GM11168 (cell line): ENCODE data around the gene ACKR2.

Source experiments
- in situ Hi-C: fragments of 300-500 bp; cut with MboI; formaldehyde crosslinking; loops from one replicate; pipeline ENCODE4 v1.12.0; 2022; ENCODE audit warnings: low sequenced_read_pairs; ENCODE audit not compliant: unreplicated experiment

The ACKR2 gene, protein sequence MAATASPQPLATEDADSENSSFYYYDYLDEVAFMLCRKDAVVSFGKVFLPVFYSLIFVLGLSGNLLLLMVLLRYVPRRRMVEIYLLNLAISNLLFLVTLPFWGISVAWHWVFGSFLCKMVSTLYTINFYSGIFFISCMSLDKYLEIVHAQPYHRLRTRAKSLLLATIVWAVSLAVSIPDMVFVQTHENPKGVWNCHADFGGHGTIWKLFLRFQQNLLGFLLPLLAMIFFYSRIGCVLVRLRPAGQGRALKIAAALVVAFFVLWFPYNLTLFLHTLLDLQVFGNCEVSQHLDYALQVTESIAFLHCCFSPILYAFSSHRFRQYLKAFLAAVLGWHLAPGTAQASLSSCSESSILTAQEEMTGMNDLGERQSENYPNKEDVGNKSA

DNA sequence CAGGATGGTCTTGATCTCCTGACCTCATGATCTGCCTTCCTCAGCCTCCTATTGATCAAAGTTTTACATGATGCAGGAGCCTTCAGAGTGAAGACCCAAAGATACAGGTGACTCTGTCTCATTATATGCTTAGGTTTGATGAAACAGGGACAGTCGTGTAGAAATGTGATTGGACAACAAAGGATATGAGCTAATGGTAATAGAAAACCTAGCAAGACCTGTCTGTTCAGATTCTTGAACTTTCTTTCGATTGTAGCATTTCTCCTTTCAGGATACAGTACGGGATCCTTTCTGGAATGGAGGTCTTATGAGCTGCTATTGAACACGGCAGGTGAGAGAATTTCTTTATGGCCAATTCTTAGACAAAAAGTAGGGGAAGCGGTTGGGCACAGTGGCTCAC is at the start of gene ACKR2:
ACKR2 (plus strand) TSS at position 244 of the 400 bp plus-strand sequence. CDS start 55,058 bp downstream, outside the sequence.
- in situ Hi-C loops, result no loop called here

DNA sequence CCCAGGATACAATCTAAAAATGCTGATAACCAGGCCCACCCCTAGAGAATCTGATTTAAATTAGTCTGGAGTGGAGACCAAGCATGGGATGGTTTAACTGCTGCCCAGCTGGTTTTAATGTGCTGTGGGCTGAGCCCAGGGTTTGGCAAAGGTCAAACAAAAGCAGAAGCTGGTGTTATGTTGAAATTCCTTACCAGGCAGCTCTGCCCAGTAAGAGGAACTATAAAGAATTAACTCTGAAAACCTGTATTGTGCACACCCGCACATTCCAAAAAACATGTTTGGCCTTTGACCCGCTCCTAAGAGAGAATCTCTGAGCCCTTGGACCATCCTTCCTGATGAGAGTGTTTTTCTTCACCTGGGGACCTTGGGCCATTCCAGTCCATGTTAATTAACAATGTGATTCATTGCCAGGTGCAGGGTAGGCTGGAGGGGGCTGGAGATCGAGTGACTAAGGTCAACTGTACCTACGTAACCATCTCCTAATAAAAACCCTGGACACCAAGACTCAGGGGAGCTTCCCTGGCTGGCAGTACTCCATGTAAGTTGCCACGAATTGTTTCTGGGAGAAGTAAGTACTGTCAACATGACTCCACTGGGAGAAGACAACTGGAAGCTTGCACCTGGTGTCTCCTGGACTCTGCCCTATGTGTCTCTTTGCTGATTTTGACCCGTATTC is 47.1 kb upstream of the ACKR2 start:
- in situ Hi-C loops, result no loop called here

DNA sequence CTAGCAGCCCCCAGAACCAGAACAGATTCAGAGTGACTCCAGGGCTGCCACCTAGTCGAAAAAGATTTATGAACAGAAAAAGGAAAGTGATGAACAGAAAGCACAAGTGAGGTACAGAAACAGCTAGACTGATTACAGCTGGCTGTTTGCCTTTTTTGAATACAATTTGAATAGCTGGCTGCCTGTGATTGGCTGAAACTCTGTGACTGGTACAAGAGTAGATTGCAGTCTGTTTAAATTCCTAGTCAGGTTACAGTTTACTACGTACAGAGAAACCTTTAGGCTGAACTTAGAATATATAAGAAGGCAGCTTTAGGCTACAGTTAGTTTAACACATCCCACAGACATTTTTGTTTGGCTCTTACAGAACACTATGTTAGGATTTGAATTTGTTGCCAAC is 46.2 kb upstream of the ACKR2 start:
- in situ Hi-C loops, result no loop called here

DNA sequence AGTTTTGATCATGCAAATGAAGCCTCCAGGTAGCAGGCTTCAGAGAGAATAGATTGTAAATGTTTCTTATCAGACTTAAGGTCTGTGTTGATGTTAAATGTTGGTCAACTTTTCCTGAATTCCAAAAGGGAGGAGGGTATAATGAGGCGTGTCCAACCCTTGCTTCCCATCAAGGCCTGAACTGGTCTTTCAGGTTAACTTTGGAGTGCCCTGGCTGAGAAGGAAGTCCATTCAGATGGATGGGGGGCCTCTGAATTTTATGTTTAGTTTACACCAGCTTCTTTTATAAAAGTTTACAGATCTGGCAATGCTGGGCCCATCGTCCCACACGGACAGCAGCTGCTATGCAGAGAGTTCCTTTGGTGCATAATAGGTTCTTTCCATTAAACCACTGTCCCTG is 45.1 kb upstream of the ACKR2 start:
- in situ Hi-C loops, result no loop called here

DNA sequence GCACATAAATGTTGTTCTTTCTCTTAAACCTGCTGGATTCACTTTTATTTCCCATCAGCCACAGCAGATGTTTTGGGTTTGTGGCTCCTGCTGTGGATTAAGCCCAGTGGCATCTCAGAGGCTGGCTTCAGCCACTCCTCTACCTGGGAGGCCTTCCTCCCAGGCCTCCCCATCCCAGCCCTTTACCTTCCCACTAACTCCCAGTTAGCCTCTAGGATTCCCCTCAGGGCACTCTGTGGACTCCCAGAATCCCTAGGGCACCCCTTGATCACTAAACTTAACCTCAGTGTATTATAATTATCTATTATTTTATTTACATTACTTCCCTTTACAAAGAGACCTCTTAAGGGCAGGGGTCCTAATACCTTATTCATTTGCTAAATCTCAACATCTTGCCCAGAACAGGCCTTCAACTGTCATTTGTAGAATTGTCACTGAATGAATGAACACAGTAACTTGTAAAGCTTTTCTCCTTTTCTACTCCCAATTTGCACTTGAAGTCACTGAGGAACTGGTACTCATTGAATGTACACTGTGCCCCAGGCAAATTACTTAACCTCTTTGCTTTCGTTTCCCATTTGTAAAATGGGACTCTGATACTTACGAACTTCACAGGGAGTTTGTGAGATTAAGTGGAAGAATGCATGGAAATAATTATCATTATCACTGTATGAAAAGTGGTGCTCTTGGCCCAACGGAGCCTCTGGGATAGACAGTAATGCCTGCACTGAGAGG is 44.5 kb upstream of the ACKR2 start:
- in situ Hi-C loops, result no loop called here

DNA sequence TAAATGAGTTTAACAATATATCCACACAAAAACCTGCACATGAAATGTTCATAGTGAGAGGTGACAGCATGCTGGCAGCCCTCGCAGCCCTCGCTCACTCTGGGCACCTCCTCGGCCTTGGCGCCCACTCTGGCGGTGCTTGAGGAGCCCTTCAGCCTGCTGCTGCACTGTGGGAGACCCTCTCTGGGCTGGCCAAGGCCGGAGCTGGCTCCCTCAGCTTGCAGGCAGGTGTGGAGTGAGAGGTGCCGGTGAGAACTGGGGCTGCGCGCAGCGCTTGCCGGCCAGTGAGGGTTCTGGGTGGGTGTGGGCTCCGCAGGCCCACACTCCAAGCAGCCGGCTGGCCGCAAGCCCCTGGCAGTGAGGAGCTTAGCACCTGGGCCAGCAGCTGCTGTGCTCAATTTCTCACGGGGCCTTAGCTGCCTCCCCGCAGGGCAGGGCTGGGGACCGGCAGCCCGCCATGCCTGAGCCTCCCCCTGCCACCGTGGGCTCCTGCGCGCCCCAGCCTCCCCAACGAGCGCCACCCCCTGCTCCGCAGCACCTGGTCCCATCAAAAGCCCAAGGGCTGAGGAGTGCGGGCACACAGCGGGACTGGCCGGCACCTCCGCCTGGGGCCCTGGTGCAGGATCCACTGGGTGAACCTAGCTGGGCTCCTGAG is 39.6 kb upstream of the ACKR2 start:
- in situ Hi-C loops, result loop anchor here (10.0 kb wide), 1 partner anchor 105 kb away; the partner anchor contains the start of gene CYP8B1

DNA sequence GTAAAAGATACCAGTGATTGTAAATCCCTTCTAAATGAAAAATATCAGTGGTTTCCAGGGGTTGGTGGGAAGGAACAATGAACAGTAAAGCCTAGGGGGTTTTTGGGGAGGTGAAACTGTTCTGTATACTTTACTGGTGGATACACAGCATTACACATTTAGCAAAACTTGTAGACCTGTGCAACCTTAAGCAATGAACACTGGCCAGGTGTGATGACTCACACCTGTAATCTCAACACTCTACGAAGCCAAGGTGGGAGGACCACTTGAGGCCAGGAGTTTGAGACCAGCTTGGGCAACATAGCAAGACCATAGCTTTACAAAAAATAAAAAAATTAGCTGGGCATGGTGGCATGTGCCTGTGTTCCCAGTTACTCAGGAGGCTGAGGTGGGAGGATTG is 38.0 kb upstream of the ACKR2 start:
- in situ Hi-C loops, result loop anchor here (10.0 kb wide), 1 partner anchor 104 kb away; the partner anchor contains the start of gene CYP8B1

DNA sequence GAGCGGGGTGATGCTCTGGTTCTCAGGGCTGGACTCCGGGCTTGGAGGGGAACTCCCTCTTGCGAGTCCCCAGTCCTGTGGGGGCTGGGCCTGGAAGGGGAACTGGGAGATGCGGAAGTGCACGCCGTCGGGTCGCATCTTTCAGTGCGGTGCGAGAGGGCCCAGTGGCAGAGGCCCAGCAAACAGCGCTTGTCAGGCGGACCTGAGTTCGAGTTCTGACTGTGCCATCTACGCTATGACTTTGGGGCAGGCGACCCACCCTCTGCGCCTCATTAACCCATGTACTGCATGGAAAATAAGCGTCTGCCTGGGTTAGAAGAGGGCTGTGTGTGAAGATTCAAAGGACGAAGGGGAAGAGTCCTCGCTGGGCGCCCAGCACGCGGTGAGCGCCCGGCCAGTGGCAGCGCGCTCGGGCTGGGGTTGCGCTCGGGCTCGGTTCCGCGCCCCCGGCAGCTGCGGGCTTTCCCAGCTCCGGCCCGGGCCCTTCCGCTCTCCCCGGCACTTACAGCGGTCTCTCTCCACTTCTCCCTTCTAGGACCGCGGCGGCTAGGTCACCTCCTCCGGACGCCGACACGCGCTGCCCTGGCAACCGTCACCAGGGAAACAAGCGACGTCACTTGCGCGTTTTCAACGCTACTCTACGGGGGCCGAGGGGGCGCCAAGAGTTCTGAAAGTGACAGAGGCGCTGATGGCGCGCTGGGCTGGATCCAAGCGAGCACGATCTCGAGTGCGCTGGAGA is 36.4 kb upstream of the ACKR2 start, which contains the start of gene CCDC13:
CCDC13 (minus strand) TSS at position 584 of the 739 bp plus-strand sequence. CDS start 14,908 bp downstream, outside the sequence.
- in situ Hi-C loops, result loop anchor here (10.0 kb wide), 1 partner anchor 102 kb away; the partner anchor contains the start of gene CYP8B1

DNA sequence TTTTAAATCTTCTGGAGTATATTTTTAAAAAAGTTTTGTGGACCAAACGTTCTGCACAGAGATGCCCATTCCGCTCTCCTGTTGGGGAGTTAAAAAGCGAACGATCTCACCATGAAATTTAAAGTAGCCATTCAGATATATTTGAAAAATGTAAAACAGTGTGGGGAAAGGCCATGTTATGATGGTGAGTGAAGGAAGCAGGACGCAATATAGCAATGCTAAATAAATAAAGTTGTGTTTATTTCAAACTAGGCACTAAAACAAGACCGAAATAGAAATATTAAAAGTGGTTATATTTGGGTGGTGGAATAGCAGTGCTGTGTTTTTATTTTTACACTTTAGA is 35.9 kb upstream of the ACKR2 start:
- in situ Hi-C loops, result loop anchor here (10.0 kb wide), 1 partner anchor 101 kb away; the partner anchor contains the start of gene CYP8B1

DNA sequence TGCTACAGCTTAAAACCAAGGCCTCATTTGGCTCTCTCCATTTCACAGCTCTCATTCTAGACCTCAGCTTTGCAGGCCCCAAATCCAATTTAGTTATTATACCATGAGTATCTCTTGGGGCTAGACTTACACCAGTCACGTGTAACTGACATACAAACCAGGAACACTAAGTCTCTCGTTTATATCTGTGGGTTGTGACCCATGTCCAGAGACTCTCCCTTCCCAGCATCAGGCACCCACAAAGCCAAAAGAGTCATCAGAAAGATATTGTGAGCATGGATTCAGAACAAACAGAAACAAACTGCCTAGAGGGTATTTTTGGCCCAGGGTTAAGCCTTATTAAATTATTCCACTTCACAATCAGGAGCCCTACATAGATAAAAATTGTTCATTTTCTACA is 30.6 kb upstream of the ACKR2 start:
- in situ Hi-C loops, result loop anchor here (10.0 kb wide), 1 partner anchor 96 kb away; the partner anchor contains the start of gene CYP8B1

DNA sequence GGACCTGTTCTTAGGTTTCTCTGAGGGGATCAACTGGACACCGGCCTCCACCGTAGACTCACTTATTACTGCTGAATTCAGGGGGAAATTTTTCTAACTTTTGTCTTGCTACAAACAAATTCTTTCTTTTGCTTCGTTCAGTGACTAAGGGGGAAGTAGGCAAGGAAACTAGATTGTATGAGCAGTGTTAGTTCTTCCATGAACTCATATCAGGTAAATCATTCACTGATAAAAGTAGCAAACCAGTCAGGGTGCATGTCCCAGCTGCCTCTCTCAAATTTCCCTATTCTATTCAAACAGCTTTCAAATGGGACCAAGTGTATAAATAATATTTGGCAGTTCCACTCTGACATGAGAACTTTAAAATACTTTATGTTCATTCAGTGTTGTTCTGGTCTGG is 28.8 kb upstream of the ACKR2 start:
- in situ Hi-C loops, result no loop called here

DNA sequence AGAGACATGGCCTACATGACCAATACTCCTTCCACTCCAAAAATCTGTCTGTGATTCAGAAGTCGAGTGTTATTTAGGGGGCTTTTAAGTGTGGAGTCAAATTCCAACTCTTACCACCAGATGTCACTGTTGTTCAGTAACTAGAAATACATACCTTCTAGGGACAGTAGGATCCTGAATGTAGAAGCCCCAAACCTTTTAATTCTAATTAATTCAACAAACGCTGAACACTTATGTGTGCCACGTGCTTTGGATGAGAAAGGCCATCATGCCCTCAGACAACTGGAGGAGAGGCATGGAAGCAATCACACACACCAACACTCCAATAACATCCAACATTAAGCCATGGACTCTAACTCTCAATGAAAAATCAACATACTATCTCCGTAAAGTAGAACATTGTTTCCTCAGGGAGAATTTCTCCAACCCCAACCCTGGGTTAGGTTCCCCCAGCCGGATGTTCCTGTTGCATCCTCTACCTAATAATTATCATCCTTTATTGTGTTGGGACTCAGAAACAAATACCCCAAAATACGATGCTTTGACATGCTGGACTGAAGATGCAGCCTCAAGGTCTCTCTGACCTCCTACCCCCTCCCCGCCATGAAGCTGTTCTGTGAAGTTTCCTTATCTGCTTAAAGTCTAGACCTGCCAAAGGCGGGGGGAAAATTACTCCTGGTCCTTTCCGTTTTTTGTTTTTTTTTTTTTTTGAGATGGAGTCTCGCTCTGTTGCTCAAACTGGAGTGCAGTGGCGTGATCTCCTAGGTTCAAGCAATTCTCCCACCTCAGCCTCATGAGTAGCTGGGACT is 28.1 kb upstream of the ACKR2 start:
- in situ Hi-C loops, result no loop called here

DNA sequence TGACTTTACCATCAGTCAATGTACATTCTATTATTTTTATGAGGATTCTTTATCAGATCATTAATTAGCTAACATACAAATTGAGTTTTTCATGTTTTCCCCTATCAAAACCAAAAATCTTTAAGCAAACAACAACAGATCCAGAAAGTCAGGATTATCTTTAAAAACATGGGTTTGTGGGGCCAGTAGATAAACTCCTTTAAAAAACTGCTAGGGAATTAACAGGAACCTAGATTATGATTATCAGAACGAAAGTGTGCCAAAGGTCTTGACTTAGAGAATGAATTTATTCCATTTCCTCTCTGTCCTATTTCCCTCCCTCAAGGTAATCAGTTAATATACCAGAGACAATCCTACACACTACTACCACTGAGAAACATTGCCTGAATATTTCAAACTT is 23.0 kb upstream of the ACKR2 start:
- in situ Hi-C loops, result no loop called here

DNA sequence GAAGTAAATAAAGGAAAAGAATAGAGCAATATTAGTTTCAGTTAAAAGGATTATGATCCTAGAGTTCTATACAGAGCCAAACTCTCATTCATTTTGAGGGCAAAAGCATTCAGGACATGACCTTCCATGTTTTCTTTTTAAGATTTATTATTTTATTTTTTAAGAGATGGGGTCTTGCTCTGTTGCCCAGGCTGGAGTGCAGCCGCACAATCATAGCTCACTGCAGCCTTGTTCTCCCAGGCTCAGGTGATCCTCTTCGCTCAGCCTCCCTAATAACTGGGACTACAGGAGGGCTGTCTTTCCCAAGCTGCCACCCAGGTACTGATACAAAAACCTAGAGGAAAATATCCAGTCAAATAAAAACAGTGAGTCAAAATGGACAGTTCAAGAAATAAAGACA is 22.6 kb upstream of the ACKR2 start:
- in situ Hi-C loops, result no loop called here

DNA sequence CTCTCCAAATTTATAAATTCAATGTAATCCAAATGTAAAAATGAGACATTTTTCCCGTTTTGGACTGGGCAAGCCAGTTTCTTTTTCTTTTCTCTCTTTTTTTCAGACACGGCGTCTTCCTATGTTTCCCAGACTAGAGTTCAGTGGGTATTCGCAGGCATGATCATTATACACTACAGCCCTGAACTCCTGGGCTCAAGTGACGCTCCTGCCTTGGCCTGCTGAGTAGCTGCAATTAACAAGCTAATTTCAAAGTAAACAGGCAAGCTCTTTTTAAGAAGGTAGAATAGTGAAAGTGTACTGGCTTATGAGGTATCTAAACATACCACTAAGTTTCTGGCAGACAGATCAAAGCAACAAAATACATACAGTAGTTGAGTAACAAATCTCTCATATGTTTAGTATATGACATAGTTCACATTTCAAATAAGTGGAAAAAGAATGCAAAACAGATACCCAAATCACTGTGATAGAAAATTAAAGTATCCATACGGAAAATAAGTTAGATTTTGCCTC is 18.5 kb upstream of the ACKR2 start:
- in situ Hi-C loops, result no loop called here

DNA sequence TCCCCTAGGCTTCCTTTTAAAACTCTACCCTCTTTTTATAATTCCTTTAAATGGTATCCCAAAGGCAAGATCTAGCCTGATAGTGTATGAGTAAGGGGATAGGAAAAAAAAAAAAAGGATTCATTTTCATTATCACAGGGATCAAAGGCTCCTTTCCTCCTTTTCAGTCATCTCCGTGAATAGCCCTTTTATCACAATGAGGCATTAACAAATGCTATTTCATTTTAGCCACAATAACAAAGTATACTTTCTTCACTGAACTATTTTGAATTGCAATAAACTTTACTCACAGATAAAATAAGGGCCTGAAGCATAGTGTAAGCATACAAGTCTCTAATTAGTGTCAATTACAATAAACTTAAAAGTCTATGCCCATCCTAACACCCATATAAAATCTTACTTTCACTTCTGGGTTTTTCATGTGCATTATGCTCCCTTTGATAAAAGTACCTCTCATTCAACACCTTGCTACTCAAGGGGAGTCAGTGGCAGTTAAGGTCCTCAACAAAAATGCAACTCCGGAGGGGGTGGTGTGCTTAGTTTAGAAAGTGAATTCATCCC is 13.5 kb upstream of the ACKR2 start:
- in situ Hi-C loops, result no loop called here

DNA sequence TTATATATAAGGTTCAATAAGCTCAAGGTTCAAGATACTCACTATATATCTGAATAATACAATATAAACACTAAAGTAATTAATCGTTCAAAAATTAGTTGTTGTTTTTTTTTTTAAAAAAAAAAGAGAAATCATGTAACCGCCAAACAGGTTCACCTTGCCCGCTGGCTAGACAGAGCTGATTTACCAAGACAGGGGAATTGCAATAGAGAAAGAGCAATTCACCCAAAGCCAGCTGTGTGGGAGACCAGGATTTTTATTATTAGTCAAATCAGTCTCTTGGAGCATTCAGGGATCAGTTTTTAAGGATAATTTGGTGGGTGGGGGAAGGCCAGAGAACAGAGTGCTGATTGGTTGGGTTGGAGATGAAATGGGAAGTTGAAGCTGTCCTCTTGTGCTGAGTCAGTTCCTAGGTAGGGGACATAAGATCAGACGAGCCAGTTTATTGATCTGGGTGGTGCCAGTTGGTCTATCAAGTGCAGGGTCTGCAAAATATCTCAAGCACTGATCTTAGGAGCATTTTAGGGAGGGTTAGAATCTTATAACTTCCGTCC is 12.8 kb upstream of the ACKR2 start:
- in situ Hi-C loops, result no loop called here

DNA sequence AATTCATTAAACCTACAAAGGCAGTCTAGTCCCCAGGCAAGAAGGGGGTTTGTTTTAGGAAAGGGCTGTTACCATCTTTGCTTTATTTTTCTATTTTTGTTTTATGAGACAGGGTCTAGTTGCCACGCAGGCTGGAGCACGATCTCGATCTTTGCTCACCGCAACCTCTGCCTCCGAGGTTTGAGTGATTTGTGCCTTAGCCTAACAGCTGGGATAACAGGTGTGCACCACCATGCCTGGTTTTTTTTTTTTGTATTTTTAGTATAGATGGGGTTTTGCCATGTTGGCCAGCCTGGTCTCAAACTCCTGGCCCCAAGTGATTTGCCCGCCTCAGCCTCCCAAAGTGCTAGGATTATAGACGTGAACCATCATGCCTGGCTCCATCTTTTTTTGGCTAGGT is 9.9 kb upstream of the ACKR2 start:
- in situ Hi-C loops, result no loop called here
